Measurements from ENCODE around the gene KIF1A. TPM values are rescaled to one million over a fixed set of nuclear protein-coding genes. Genes with fewer than 3 reads are reported as not detected.

KIF1A gene
- total and polyA plus RNA-seq, 2 of the 8 experiments (the other 6 are each of a cell fraction or from before 2014, with no cell fraction given) = 61.3 to 281 TPM

- no peak overlapping the region for H3K18ac ChIP-seq (ENCODE audit: extremely low read depth, low read length)
- H3K4ac ChIP-seq (replicated peaks; ENCODE audit: insufficient read length, low read depth, low read length) = no peak overlapping the region
- H3K4me3 ChIP-seq (ENCODE audit: extremely low read depth in 1 of 4, insufficient read depth in 2 of 4, low read depth in 3 of 4, low read length in 4 of 4) = no peak overlapping the region
- H3K27me3 ChIP-seq (replicated peaks in 1 of 4; ENCODE audit: control insufficient read depth in 3 of 4, extremely low read depth in 1 of 4, insufficient read depth in 3 of 4, low read length in 3 of 4) = no peaks in the 10 kb centered on the region
- no peak overlapping the region for H2BK20ac ChIP-seq (ENCODE audit: low read length)
- no peak overlapping the region for H3K56ac ChIP-seq (replicated peaks; ENCODE audit: insufficient read length, low read depth, low read length)
- H4K5ac ChIP-seq (ENCODE audit: insufficient read length, low read depth, low read length) = no peak overlapping the region
- H3K36me3 ChIP-seq (ENCODE audit: control insufficient read depth in 2 of 4, insufficient read depth in 4 of 4, low read length in 3 of 4) = peaks cover 9 to 27% (median 14%) of the 10 kb centered on the region in 4 experiments
- H3K14ac ChIP-seq (ENCODE audit: insufficient read length) = no peak overlapping the region
- H3K79me2 ChIP-seq (ENCODE audit: control insufficient read depth in 1 of 2, insufficient read depth in 2 of 2, low read length in 2 of 2) = peaks cover 37 to 99% of the 10 kb centered on the region in 2 experiments
- FAIRE-seq (no peak), DNase-seq (ENCODE audit: low read depth in 1 of 2, low spot score in 2 of 2) (no peak)
- H2AK5ac ChIP-seq (ENCODE audit: low read depth, low read length) = peak overlapping the region; percentile 39; the same call in 1 of the 2 replicates
- H3K9ac ChIP-seq (replicated peaks in 1 of 4; ENCODE audit: extremely low read depth in 1 of 4, low read depth in 3 of 4, low read length in 3 of 4) = peak overlapping the region in 1 of 4 experiments; percentile 18; a peak in 1 of 7 replicates
- H3K27ac ChIP-seq (ENCODE audit: low read depth, low read length) = no peak overlapping the region
- no peak overlapping the region for H2BK15ac ChIP-seq (ENCODE audit: low read length)
- ChIA-PET POLR2A (ENCODE audit: partially characterized antibody) (no interaction called here), CTCF (ENCODE audit: partially characterized antibody) (no interaction called here)
- peaks cover 0 to 10% (median 7%) of the 10 kb centered on the region in 4 experiments; a peak in 6 of 7 replicates for H3K4me1 ChIP-seq (replicated peaks in 1 of 4; ENCODE audit: control insufficient read depth in 3 of 4, insufficient read depth in 4 of 4, low read length in 3 of 4)
- no peak overlapping the region for H2BK120ac ChIP-seq (replicated peaks; ENCODE audit: low read depth, low read length)
- WGBS, 2 experiments (ENCODE audit: extremely low coverage in 1 of 2, insufficient coverage in 1 of 2, insufficient read length in 1 of 2, insufficient replicate concordance in 2 of 2, low coverage in 1 of 2, low lambda C conversion rate in 2 of 2, missing lambda C conversion rate in 1 of 2) = 86% methylated on average over 10 of the region's 10 CpGs; no CpG with 5 or more reads in 1 of the 2 experiments
- H2BK12ac ChIP-seq (ENCODE audit: low read depth, low read length) = no peak overlapping the region
- H2BK5ac ChIP-seq (ENCODE audit: low read depth, low read length) = no peak overlapping the region
- no peak overlapping the region for H4K8ac ChIP-seq (ENCODE audit: extremely low read depth, insufficient read depth, low read length)
- peaks cover 0 to 6% of the 10 kb centered on the region in 2 experiments; a peak in 1 of 4 replicates for H3K9me3 ChIP-seq (ENCODE audit: insufficient read depth in 2 of 2, low read depth in 1 of 2, low read length in 1 of 2)
- H3K4me2 ChIP-seq (ENCODE audit: insufficient read depth in 1 of 2, low read depth in 2 of 2, low read length in 2 of 2) = no peak overlapping the region
- no peak overlapping the region for H2AFZ ChIP-seq (ENCODE audit: low read length)
- TF ChIP-seq EP300 (IDR thresholded peaks at IDR 0.05; ENCODE audit: borderline replicate concordance in 1 of 2, low read depth in 2 of 2, low read length in 2 of 2) (no peak), TBP (IDR thresholded peaks at IDR 0.05; ENCODE audit: low read depth, low read length) (no peak), HDAC2 (IDR thresholded peaks at IDR 0.05; ENCODE audit: borderline replicate concordance in 1 of 2, low read depth in 2 of 2, low read length in 2 of 2) (no peak), EGR1 (IDR thresholded peaks at IDR 0.05; ENCODE audit: borderline replicate concordance, low read depth, low read length) (no peak), RNF2 (IDR thresholded peaks at IDR 0.05; ENCODE audit: borderline replicate concordance, low read depth, low read length, missing control alignments, poor library complexity, severe bottlenecking) (no peak), EZH2 (IDR thresholded peaks at IDR 0.05; ENCODE audit: low read depth, low read length, severe bottlenecking) (no peak), CBX8 (IDR thresholded peaks at IDR 0.05; ENCODE audit: borderline replicate concordance, low read depth, low read length) (no peak), CHD2 (IDR thresholded peaks at IDR 0.05; ENCODE audit: low read length) (no peak), TEAD4 (IDR thresholded peaks at IDR 0.05; ENCODE audit: low read depth, low read length) (no peak), GTF2F1 (IDR thresholded peaks at IDR 0.05; ENCODE audit: borderline replicate concordance, low read depth, low read length) (no peak), SIN3A (conservative IDR thresholded peaks at IDR 0.05 in 1 of 2, IDR thresholded peaks at IDR 0.05 in 1 of 2; ENCODE audit: low read depth in 1 of 2, low read length in 2 of 2) (no peak), SIRT6 (IDR thresholded peaks at IDR 0.05; ENCODE audit: low read length) (no peak), ASH2L (IDR thresholded peaks at IDR 0.05; ENCODE audit: low read length) (no peak), JUN (IDR thresholded peaks at IDR 0.05; ENCODE audit: low read depth, low read length) (no peak)
- no peaks in the 10 kb centered on the region; the same call in 1 of the 2 replicates for H3K23me2 ChIP-seq (ENCODE audit: low read depth, low read length)
- H4K91ac ChIP-seq (replicated peaks; ENCODE audit: insufficient read length, low read length) = no peak overlapping the region
- H3K23ac ChIP-seq (ENCODE audit: insufficient read length) = no peak overlapping the region
- peaks cover 45 to 50% of the 10 kb centered on the region in 2 experiments for H4K20me1 ChIP-seq (replicated peaks in 1 of 2; ENCODE audit: control insufficient read depth in 1 of 2, insufficient read depth in 2 of 2, low read length in 2 of 2)
- peaks cover 29% of the 10 kb centered on the region for H3K79me1 ChIP-seq (ENCODE audit: low read depth, low read length)
These were observed 7.7 kb downstream of the KIF1A start for GRCh38 chr2:240812301-240812680.
